Measurements from ENCODE around the gene ST6GALNAC6. TPM values are rescaled to one million over a fixed set of nuclear protein-coding genes. Genes with fewer than 3 reads are reported as not detected.

The ST6GALNAC6 gene
- total and polyA plus RNA-seq, 5 donors from 2014 or later = 43.7 to 136 (median 48.6) TPM

DNA sequence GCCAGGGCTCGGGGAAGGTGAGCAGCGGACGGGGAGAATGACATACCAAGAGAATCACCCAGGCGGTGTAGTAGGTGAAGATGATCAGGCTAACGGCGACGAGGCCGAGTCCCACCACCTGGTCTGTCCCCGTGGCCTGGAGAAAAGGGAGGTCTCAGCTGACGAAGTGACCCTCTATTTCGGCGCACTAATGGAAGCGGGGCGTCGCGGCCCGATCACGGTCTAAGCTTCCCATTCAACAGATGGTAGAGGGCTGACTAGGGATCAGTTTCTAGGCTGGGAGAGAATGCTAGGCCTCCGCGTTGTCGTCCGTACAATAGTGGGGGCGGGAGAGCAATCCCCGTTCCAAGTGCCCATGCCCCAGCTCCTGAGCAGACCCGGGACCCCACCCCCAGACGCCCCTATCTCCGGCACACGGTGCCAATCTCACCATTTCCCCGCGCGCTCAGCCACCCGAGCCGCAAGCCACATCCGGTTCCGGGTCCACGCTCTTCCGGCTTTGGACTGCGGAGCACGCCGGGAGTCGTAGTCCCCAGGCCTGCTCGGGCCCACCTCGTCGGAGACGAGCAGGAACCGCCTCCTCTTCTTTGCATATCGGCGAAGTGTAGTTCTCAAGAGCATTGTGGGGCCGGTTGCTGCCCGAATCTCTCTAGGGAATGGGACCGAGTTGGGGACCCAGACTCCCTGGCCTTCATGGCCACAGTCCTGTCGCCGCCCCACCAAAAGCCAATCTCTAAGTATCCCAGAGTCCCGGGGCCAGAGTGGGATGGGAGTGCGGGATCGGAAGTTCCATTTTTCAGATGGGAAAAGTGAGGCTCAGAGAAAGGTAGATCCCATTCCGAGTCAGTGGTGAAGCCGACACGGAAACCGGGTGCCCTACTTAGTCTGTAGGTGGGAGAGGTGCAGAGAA is 38.2 kb upstream of the ST6GALNAC6 start, which contains the start of gene DPM2:
DPM2 (minus strand) TSS at position 467 of the 910 bp plus-strand sequence; CDS start at position 433, 34 bp downstream.
- Histone ChIP-seq H3K36me3 (ENCODE audit: control insufficient read depth, insufficient read depth, low read length) (peaks cover 29% of the 10 kb centered on the region), H3K27ac (ENCODE audit: insufficient read depth, low read length, poor library complexity, severe bottlenecking) (peak within 1 kb of the TSS; percentile 74), H3K9me3 (ENCODE audit: control insufficient read depth in 2 of 2, low read length in 2 of 2) (no peaks in the 10 kb centered on the region), H3K4me3 (ENCODE audit: low read depth, low read length) (peak within 1 kb of the TSS; percentile 81), H3K27me3 (ENCODE audit: control insufficient read depth, insufficient read depth, low read length) (no peaks in the 10 kb centered on the region), H3K4me1 (ENCODE audit: control insufficient read depth, insufficient read depth, low read length, poor library complexity, severe bottlenecking) (peaks cover 31% of the 10 kb centered on the region)
- Mint-ChIP-seq H3K36me3 (peaks cover 5% of the 10 kb centered on the region), H3K27ac (peak within 1 kb of the TSS; percentile 93 to 97 (median 97)), H3K9me3 (no peaks in the 10 kb centered on the region), H3K4me1 (peaks cover 4 to 59% (median 29%) of the 10 kb centered on the region in 4 donors), H3K4me3 (peak within 1 kb of the TSS; percentile 92 to 98 (median 96)), H3K27me3 (peaks cover 7% of the 10 kb centered on the region)
- DNase-seq = peak; percentile 82 to 95 (median 89)
- ATAC-seq (ENCODE audit: low read depth in 2 of 2) = peak; percentile 92

DNA sequence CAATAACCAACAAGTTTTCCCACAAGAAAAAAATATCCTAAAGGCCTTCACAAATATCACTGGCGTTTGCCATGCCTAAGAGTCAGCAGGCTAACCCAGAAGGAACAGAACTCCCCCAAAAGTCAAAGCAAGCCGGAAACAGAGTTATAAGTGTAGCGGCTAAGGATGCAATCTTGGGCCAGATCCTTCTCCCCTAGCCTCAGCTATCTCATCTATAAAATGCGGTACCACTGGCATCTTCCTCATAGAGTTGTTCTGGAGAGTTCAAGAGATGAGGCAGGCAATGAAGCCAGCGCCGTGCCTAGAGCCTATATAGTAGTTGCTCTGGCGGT is 37.6 kb upstream of the ST6GALNAC6 start:
- H3K4me1 ChIP-seq (ENCODE audit: control insufficient read depth, insufficient read depth, low read length, poor library complexity, severe bottlenecking) = peaks cover 31% of the 10 kb centered on the region
- H3K36me3 ChIP-seq (ENCODE audit: control insufficient read depth, insufficient read depth, low read length) = peaks cover 22% of the 10 kb centered on the region
- peak overlapping the region; percentile 92 to 98 (median 96) for H3K4me3 Mint-ChIP-seq
- ATAC-seq (ENCODE audit: low read depth in 2 of 2) (no peak), DNase-seq (no peak)
- H3K4me1 Mint-ChIP-seq = peaks cover 4 to 58% (median 28%) of the 10 kb centered on the region in 4 donors
- peaks cover 5% of the 10 kb centered on the region for H3K36me3 Mint-ChIP-seq
- H3K4me3 ChIP-seq (ENCODE audit: low read depth, low read length) = peak overlapping the region; percentile 81
- peaks cover 7% of the 10 kb centered on the region for H3K27me3 Mint-ChIP-seq
- H3K27ac Mint-ChIP-seq = peak overlapping the region; percentile 93 to 97 (median 97)
- no peaks in the 10 kb centered on the region for H3K9me3 Mint-ChIP-seq
- H3K9me3 ChIP-seq (ENCODE audit: control insufficient read depth in 2 of 2, low read length in 2 of 2) = no peaks in the 10 kb centered on the region
- H3K27me3 ChIP-seq (ENCODE audit: control insufficient read depth, insufficient read depth, low read length) = no peaks in the 10 kb centered on the region
- peak overlapping the region; percentile 74 for H3K27ac ChIP-seq (ENCODE audit: insufficient read depth, low read length, poor library complexity, severe bottlenecking)

DNA sequence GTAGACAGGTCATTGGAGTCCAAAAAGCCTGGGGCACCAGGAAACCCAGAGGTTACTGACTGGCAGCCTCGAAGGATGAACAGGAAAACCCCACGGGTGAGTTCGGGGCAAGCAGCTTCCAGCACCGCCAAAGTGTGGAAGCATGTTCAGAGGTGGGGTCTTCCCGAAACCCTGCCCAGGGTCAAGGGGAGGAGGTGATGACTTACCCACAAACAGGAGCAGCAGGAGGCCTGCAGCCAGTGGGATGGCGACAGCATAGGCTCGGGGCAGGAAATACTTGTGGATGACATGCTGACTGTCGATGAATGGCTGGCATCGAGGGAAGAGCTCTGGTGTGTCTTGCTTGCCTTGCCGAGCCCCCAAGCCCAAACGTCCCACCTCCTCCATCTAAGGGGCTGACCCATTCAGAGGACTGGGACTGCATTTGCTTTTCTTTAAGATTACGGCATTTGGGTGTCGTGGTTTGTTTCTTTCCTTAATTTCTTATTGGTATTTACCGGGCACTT is 37.0 kb upstream of the ST6GALNAC6 start:
- H3K27me3 ChIP-seq (ENCODE audit: control insufficient read depth, insufficient read depth, low read length) = no peaks in the 10 kb centered on the region
- peak overlapping the region; percentile 92 to 98 (median 96) for H3K4me3 Mint-ChIP-seq
- H3K9me3 Mint-ChIP-seq = peaks cover 0 to 2% (median 0%) of the 10 kb centered on the region in 7 donors
- peak overlapping the region; percentile 81 for H3K4me3 ChIP-seq (ENCODE audit: low read depth, low read length)
- peaks cover 16% of the 10 kb centered on the region for H3K36me3 ChIP-seq (ENCODE audit: control insufficient read depth, insufficient read depth, low read length)
- no peaks in the 10 kb centered on the region for H3K9me3 ChIP-seq (ENCODE audit: control insufficient read depth in 2 of 2, low read length in 2 of 2)
- no peak for ATAC-seq (ENCODE audit: low read depth in 2 of 2)
- peaks cover 33% of the 10 kb centered on the region for H3K4me1 ChIP-seq (ENCODE audit: control insufficient read depth, insufficient read depth, low read length, poor library complexity, severe bottlenecking)
- H3K27ac ChIP-seq (ENCODE audit: insufficient read depth, low read length, poor library complexity, severe bottlenecking) = no peak overlapping the region
- H3K27me3 Mint-ChIP-seq = peaks cover 7% of the 10 kb centered on the region
- H3K4me1 Mint-ChIP-seq = peaks cover 4 to 62% (median 30%) of the 10 kb centered on the region in 4 donors
- no peak for DNase-seq
- peaks cover 5% of the 10 kb centered on the region for H3K36me3 Mint-ChIP-seq
- peak overlapping the region; percentile 57 to 97 (median 78) for H3K27ac Mint-ChIP-seq

DNA sequence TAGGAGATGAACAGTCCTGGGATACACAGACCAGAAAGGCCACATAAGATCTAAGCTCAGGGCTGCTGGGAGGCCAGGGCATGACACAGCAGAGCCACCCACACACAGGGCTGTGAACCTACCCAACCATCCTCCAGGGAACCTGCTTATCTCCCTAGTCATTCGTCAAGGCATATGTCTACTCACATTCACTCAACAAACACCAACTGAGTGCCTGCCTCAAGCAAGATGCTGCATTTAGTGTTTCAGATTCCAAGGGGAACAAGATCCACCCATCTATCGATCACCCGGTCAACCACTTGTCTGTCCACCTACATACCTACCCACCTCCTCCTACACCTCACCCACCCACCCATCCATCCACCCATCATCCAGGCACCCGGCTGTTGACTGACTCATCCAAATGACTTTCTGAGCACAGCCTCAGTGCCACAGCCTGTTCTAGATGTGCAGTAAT is 36.4 kb upstream of the ST6GALNAC6 start:
- Mint-ChIP-seq H3K4me3 (peak overlapping the region; percentile 48 to 98 (median 94)), H3K4me1 (peaks cover 4 to 68% (median 34%) of the 10 kb centered on the region in 4 donors), H3K9me3 (peaks cover 0 to 3% (median 0%) of the 10 kb centered on the region in 7 donors), H3K27ac (peak overlapping the region; percentile 57 to 97 (median 78)), H3K27me3 (peaks cover 7% of the 10 kb centered on the region), H3K36me3 (peaks cover 5% of the 10 kb centered on the region)
- Histone ChIP-seq H3K27me3 (ENCODE audit: control insufficient read depth, insufficient read depth, low read length) (no peaks in the 10 kb centered on the region), H3K4me1 (ENCODE audit: control insufficient read depth, insufficient read depth, low read length, poor library complexity, severe bottlenecking) (peaks cover 39% of the 10 kb centered on the region), H3K4me3 (ENCODE audit: low read depth, low read length) (peak overlapping the region; percentile 81), H3K9me3 (ENCODE audit: control insufficient read depth in 2 of 2, low read length in 2 of 2) (no peaks in the 10 kb centered on the region), H3K36me3 (ENCODE audit: control insufficient read depth, insufficient read depth, low read length) (peaks cover 11% of the 10 kb centered on the region), H3K27ac (ENCODE audit: insufficient read depth, low read length, poor library complexity, severe bottlenecking) (no peak overlapping the region)
- no peak for ATAC-seq (ENCODE audit: low read depth in 2 of 2)
- no peak for DNase-seq

DNA sequence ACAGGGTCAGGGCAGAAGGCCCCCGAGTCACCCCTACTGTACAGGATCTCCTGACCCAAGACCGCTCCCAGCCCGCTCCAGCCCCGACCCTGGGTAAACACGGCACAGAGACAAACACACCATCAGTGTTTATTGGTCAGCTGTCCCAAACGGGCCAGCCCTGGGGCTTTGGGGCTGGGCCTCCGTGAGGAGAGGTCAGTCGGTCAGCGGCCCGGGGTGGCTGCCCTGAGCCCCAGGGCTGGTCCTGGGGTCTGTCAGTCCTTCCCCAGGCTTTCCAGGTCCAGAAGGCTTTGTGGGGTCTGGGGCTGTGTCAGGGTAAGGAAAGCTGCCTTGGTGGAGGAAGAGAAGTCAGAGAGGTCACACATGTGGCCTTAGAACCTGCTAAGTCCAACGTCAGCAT is 35.6 kb upstream of the ST6GALNAC6 start:
- peaks cover 10% of the 10 kb centered on the region for H3K27me3 Mint-ChIP-seq
- H3K9me3 Mint-ChIP-seq = peaks cover 0 to 3% (median 0%) of the 10 kb centered on the region in 7 donors
- Histone ChIP-seq H3K27me3 (ENCODE audit: control insufficient read depth, insufficient read depth, low read length) (no peaks in the 10 kb centered on the region), H3K36me3 (ENCODE audit: control insufficient read depth, insufficient read depth, low read length) (peaks cover 3% of the 10 kb centered on the region), H3K4me1 (ENCODE audit: control insufficient read depth, insufficient read depth, low read length, poor library complexity, severe bottlenecking) (peaks cover 47% of the 10 kb centered on the region), H3K9me3 (ENCODE audit: control insufficient read depth in 2 of 2, low read length in 2 of 2) (no peaks in the 10 kb centered on the region), H3K27ac (ENCODE audit: insufficient read depth, low read length, poor library complexity, severe bottlenecking) (no peak overlapping the region), H3K4me3 (ENCODE audit: low read depth, low read length) (no peak overlapping the region)
- peak overlapping the region in 1 of 3 donors; percentile 41 for H3K27ac Mint-ChIP-seq
- DNase-seq (no peak), ATAC-seq (ENCODE audit: low read depth in 2 of 2) (no peak)
- peaks cover 4 to 66% (median 37%) of the 10 kb centered on the region in 4 donors for H3K4me1 Mint-ChIP-seq
- H3K4me3 Mint-ChIP-seq = peak overlapping the region in 3 of 4 donors; percentile 7 to 92 (median 57)
- no peaks in the 10 kb centered on the region for H3K36me3 Mint-ChIP-seq

DNA sequence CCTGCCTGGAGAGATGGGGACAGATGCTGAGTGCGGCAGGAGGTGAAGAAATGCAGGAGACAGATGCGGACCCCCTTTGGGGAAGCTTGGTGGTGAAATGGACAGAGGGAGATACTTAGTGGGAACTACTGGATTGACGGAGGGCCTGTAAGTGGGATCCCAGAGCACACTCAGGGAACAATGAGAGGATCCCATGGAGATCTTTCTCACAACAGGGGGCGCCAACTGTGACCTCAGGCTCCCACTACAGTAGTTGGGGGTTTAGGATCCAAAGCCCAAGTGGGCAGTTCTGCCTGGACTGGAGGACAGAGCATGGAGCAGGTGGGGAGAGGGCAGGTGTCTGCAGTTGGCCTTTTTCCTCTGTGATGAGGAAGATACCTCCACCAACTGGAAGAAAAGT is 34.8 kb upstream of the ST6GALNAC6 start:
- peaks cover 0 to 3% (median 0%) of the 10 kb centered on the region in 7 donors for H3K9me3 Mint-ChIP-seq
- ATAC-seq (ENCODE audit: low read depth in 2 of 2) (no peak), DNase-seq (no peak)
- no peak overlapping the region for H3K4me3 ChIP-seq (ENCODE audit: low read depth, low read length)
- no peaks in the 10 kb centered on the region for H3K36me3 Mint-ChIP-seq
- H3K4me1 Mint-ChIP-seq = peaks cover 4 to 71% (median 43%) of the 10 kb centered on the region in 4 donors
- H3K36me3 ChIP-seq (ENCODE audit: control insufficient read depth, insufficient read depth, low read length) = no peaks in the 10 kb centered on the region
- peaks cover 15% of the 10 kb centered on the region for H3K27me3 Mint-ChIP-seq
- H3K4me3 Mint-ChIP-seq = peak overlapping the region in 3 of 4 donors; percentile 35 to 92 (median 87)
- peaks cover 50% of the 10 kb centered on the region for H3K4me1 ChIP-seq (ENCODE audit: control insufficient read depth, insufficient read depth, low read length, poor library complexity, severe bottlenecking)
- H3K27me3 ChIP-seq (ENCODE audit: control insufficient read depth, insufficient read depth, low read length) = no peaks in the 10 kb centered on the region
- H3K27ac Mint-ChIP-seq = peak overlapping the region in 1 of 3 donors; percentile 71
- H3K9me3 ChIP-seq (ENCODE audit: control insufficient read depth in 2 of 2, low read length in 2 of 2) = no peaks in the 10 kb centered on the region
- H3K27ac ChIP-seq (ENCODE audit: insufficient read depth, low read length, poor library complexity, severe bottlenecking) = no peak overlapping the region

DNA sequence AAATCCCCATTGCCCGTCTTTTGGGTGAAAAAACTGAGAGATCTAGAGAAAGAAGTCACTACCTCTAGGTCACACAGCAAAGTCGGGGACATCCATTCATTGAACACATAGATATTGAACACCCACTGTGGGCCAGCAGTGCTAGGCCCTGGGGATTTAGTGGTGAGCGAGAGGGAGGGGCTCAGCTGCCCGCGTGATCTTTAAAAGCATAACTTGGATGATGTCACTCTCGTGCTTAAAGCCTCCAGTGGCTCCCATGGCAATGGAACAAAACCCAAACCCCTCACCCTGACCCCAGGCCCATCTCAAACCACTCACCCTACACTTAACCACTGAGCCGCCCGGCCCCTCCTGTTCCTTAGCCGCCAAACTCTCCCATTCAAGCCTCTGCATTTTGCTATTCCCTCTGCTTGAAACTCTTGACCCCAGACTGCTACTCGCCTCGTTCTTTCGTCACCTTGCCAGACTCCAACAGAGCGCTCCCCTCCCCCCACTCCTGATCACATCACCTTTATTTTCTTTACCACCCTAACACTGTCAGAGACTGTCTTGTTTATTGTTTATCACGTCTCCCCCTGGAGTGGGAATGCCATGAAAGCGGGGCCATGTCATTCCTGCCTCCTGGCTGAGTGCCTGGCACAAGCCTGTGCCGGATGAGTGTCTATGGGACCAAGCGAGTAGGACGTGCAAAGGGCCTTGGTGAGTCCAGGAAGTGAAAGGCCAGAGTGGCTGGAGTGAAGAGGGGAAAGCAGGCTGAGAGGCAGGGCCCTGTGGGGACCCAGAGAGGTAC is 31.9 kb upstream of the ST6GALNAC6 start:
- H3K4me1 ChIP-seq (ENCODE audit: control insufficient read depth, insufficient read depth, low read length, poor library complexity, severe bottlenecking) = peaks cover 51% of the 10 kb centered on the region
- H3K9me3 ChIP-seq (ENCODE audit: control insufficient read depth in 2 of 2, low read length in 2 of 2) = no peaks in the 10 kb centered on the region
- H3K4me3 Mint-ChIP-seq = peak overlapping the region; percentile 77 to 94 (median 82)
- peak in 1 of 2 donors; percentile 12 for ATAC-seq (ENCODE audit: low read depth in 2 of 2)
- peaks cover 16% of the 10 kb centered on the region for H3K27me3 Mint-ChIP-seq
- H3K9me3 Mint-ChIP-seq = peaks cover 0 to 3% (median 0%) of the 10 kb centered on the region in 7 donors
- no peaks in the 10 kb centered on the region for H3K36me3 ChIP-seq (ENCODE audit: control insufficient read depth, insufficient read depth, low read length)
- peak overlapping the region; percentile 43 for H3K4me3 ChIP-seq (ENCODE audit: low read depth, low read length)
- H3K4me1 Mint-ChIP-seq = peaks cover 3 to 61% (median 29%) of the 10 kb centered on the region in 4 donors
- H3K27ac Mint-ChIP-seq = peak overlapping the region in 2 of 3 donors; percentile 74 to 82
- no peak for DNase-seq
- H3K27ac ChIP-seq (ENCODE audit: insufficient read depth, low read length, poor library complexity, severe bottlenecking) = no peak overlapping the region
- H3K36me3 Mint-ChIP-seq = no peaks in the 10 kb centered on the region
- no peaks in the 10 kb centered on the region for H3K27me3 ChIP-seq (ENCODE audit: control insufficient read depth, insufficient read depth, low read length)
